Activated CD4-positive, CD25-positive, alpha-beta regulatory T cell treated with anti-CD3 and anti-CD28 coated beads, Interleukin-2, amount 50 U/mL, for 24 hours (primary cell): ENCODE results near the gene CCDC24.

ENCODE experiments used
- ATAC-seq, 2 donors: fragments of 150-1000 bp; cut with Tn5 transposase; one replicate each; pipeline ENCODE4 v1.10.0; 2021; ENCODE audit warnings: mild to moderate bottlenecking in 1 of 2, moderate library complexity in 1 of 2

The CCDC24 gene

GRCh38 chr1:43981135-43981491 is 10.3 kb upstream of the CCDC24 start:
- no peak for ATAC-seq

GRCh38 chr1:43981636-43982035 is 9.8 kb upstream of the CCDC24 start:
- no peak for ATAC-seq

DNA sequence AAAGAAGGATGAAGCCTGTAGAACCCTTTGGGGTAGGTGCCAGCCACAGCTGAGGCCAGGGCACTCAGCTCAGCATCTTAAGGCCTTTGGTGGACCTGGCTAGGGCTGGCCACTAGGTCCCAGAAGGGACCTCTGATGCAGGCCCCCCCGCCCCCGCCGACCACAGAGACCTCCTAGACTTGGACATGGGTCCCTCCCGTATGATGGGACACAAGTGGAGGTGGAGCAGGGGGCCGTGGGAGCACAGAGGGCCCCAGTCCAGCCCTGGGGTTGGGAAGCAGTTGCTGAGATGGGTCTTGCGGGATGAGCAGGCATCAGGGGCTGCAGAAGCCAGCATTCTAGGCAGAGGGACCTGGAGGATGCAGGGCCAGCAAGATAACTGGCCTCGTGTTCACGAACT is 9.2 kb upstream of the CCDC24 start:
- ATAC-seq, result no peak

DNA sequence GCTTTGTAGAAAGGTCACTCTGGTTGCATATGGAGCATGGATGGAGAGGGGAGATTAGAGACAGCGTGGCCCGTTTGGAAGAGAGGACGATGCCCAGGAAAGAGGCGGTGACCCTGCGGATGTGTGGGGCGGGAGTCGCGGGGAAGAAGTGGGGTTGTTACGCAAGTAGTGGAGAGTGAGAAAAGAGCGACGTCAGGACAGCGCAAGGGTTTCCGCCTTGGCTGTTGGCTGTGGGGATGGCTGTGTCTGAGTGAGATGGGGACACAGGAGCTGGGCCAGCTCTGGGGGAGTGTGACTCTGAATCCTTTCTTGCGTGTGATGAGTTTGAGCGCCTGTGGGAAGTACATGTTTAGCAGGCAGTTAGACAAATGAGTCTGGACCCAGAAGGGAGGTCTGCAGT is 8.6 kb upstream of the CCDC24 start:
- no peak for ATAC-seq

DNA sequence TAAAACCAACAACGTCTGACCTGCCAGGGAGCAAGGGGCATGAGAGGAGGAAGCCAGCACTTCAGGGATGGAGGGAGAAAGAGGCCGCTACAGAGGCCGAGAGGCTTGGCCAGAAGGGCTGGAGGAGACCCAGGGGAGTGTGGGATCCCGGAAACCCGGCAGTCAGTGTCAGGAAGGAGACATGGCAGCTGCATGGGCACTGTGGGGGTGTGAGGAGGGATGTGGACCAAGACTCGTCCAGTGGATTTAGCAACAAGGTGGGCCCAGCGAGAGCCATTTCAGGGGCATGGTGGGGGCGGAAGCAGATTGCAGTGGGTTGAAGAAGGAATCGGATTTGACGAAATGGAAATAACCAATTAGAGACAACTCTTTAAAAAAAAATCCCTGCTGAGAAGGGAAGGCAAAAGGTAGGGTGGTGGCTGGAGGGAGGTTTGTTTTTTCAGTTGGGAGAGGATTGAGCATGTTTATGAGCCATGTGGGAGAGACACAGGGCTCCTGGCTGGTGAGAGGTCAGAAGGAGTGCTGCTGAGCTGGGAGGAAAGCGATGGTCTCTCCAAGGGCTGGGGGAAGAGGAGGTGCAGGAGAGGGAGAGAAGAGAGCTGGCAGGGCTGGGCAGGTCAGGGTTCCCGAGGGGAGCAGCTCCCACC is 8.0 kb upstream of the CCDC24 start:
- ATAC-seq, result no peak

DNA sequence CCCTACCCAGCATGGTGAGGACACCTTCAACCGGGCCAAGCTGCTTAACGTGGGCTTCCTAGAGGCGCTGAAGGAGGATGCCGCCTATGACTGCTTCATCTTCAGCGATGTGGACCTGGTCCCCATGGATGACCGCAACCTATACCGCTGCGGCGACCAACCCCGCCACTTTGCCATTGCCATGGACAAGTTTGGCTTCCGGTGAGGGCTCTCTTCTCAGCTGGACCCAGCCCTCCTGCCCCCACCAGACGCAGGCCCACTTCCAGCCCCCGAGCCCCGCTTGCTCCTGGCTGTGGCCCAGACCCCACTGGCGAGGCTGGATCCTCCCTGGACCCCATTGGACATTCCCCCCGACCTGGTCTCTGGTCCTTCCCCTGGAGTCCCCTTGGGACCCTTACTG is 6.5 kb upstream of the CCDC24 start:
- ATAC-seq, result no peak

DNA sequence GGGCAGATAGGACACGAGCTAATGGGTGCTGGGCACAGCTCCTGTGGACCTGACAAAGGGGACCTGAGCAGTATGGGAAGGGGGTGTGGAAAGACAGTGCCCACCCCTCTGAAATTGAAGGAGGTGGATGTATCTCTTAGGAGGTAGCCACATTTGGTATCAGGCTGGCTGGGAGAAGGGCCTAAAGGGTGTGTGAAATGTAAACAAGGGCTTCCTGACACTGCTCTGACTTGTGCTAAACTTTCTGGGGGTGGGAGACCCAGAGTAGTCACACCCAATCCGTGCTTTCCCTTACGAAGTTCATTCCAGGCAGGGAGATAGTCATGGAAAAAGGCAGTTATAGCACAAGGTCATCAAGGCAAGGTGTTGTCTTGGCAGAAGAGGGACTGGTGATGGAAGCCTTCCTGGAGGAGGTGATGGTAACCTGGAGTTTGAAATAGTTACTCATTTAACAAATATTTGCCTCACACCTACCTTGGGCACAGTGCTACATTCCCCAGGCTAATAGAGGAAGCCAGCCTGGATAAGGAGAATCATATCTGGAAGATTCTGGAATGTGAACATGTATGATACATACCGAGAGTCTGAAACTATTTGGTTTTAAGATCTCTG is 5.3 kb upstream of the CCDC24 start:
- no peak for ATAC-seq

GRCh38 chr1:43986712-43987111 is 4.7 kb upstream of the CCDC24 start:
- no peak for ATAC-seq

GRCh38 chr1:43987159-43987902 is 4.1 kb upstream of the CCDC24 start:
- ATAC-seq, result no peak

DNA sequence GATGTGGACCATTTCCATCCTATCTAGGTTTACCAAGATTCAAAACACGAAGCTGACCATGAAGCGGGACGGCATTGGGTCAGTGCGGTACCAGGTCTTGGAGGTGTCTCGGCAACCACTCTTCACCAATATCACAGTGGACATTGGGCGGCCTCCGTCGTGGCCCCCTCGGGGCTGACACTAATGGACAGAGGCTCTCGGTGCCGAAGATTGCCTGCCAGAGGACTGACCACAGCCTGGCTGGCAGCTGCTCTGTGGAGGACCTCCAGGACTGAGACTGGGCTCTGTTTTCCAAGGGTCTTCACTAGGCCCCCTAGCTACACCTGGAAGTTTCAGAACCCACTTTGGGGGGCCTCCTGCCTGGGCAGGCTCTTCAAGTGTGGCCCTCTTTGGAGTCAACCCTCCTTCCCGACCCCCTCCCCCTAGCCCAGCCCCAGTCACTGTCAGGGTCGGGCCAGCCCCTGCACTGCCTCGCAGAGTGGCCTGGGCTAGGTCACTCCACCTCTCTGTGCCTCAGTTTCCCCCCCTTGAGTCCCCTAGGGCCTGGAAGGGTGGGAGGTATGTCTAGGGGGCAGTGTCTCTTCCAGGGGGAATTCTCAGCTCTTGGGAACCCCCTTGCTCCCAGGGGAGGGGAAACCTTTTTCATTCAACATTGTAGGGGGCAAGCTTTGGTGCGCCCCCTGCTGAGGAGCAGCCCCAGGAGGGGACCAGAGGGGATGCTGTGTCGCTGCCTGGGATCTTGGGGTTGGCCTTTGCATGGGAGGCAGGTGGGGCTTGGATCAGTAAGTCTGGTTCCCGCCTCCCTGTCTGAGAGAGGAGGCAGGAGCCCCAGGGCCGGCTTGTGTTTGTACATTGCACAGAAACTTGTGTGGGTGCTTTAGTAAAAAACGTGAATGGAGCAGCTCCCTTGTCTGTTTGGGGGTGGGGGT is 864 bp upstream of the CCDC24 start:
- ATAC-seq, result no peak

DNA sequence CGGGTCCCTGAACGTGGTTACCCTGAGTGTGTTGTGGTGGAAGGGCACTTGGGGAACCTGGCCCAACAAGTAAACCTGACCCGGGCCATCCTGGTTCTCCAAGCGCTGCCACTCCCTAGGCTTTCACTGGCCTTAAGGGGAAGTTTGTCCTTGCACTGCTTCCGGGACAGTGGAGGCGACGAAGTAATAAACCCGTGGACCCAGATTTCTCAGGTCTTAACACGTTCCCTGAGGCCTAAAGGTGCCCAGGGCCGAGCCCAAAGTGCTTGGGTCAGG is 261 bp upstream of the CCDC24 start:
- no peak for ATAC-seq

DNA sequence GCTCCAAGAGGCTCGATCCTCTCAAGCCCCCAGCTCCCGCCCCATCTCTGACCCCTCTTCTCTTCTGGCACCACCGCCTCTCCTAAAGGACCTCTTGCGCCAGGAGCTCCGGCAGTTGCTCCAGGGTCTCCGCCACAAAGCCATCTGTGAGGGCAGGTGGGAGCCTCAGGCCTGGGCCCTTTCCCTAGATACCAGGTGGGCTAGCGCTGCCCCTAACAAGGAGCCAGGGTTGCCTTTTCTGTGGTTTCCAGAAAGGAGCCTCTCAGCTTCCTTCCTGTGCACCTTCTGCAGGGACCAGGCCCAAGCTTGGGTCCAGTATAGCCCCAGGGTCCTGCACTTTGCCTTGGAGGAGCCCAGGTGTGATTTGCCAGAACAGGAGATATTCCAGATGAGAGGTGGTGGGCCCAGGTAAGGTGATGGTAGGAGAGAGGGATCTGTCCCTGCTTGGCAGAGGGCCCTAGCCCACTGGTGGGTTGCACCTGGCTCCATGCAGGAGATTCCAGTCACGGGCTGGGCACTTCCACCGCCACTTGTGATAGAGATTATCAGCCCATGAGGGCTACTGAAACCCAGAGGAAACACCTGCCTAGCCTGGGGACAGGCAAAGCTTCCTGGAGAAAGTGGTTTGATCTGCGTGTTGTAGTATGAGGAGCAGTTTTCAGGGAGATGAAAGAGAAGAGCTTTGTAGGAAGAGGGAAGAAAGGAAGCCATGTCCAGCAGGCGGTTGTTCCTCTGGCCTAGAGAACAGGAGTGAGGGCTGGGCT is 1.0 kb downstream of the CCDC24 start:
- ATAC-seq, result no peak

DNA sequence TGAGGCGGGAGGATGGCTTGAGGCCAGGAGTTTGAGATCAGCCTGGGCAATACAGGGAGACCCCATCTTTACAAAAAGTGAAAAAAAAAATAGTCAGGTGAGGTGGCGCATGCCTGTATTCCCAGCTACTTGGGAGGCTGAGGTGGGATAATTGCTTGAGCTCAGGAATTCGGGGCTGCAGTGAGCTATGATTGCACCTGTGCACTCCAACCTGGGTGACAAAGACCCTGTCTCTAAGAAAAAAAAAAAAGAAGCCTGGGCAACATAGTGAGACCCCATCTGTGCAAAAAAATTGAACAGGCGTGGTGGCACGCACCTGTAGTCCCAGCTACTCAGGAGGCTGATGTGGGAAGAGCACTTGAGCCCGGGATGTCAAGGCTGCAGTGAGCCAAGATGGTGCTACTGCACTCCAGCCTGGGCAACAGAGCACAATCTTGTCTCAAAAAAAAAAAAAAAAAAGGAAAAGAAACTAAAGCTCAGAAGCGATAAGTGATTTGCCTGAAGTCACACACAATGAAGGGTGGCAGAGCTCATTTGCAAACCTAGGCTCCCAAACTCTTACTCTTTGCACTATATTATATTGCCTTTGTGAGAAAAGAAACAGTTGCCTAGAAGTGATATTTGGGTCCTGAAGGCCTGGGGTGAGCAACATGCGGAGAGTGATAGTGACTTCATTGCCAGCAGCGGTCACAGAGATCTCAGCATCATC is 2.0 kb downstream of the CCDC24 start:
- no peak for ATAC-seq

DNA sequence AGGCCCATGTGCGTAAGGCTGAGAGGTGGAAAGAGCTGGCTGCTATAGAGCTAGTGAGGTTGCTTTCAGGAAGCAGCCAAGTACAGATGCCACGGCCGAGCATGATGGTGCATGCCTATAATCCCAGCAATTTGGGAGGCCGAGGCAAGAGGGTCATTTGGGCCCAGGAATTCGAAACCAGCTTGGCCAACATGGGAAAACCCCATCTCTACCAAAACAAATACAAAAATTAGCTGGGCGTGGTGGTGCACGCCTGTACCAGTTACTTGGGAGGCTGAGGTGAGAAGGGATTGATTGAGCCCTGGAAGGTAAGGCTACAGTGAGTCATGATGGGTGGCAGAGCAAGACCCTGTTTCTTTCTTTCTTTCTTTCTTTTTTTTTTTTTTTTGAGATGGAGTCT is 2.7 kb downstream of the CCDC24 start:
- ATAC-seq, result no peak

DNA sequence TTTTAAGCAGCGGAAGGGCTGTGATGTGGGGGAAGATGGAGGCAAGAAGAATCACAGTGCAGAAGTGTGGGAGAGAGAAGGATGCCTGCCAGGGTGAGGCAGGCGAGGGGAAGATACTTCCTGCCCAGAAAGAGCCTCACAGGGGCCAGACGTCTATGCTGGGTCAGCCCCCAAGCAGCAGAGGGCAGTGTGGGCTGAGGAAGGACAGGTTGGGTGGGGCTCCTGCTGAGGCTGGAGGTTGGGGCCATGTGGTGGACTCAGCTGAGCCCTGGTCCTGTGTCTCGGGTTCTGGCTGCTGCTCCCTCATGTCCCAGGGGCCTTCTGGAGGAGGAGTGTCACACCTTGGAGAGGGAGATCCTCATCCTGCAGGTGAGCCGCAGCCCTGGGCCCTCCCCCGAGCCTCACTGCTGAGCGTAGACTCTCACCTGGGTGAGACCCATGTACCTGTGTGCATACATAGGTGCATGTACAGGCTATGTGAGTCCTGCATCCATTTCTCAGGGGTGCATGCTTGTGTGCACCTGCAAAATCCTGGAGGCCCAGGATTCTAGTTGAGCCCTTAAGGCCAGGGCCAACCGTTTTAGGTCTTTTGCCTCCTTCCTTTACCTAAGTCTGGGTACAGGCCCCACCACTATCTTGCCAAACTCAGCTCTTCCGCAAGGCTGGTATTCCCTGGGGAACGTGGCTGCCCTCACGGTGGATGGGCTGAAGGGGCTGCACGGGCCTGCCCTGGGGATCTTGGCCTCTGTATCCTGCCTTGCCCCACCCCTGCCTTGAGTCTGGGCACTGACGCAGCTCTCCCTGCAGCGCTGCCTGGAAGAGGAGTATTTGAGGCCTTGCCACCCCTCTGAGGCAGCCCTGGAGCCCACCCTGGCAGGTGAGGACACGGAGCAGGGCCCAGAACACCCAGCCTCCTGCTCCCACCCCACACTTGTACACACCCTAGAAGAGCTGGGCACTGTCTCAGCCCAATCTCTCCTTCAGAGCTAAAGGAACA is 3.7 kb downstream of the CCDC24 start:
- ATAC-seq, result no peak

DNA sequence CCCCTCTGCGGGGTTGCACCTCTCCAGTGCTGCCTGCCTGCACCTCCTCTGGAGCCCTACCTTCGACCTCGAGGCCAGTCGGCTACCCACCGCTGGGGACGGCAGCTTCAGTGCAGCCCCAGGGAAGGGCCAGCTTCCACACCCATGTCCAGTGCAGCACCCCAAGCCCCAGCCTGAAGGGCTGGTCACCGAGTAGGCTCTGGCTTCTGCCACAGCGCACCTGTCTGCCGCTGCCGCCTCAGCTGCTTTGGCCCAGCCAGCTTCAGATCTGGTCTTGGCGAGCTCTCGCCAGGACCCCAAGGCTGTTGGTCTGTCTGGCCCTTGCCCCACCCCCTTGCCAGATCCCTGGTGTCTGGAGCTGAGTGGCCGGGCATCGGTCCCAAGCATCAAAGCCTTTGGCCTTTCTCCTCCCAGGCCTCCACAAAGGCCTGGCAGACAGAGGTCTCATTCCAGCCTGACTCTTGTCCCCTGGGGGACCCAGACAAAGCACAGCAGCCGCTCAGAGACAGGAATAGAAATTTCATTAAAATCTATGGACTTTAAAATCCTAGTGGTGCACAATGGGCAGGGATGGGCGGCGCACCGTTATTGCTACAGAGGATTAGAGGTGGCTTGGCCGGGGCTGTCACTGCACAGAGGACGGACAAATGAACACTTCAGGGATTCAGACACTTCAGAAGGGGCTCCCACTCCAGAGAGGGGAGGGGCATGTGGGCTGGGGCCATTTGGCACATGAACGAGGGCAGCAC is 4.8 kb downstream of the CCDC24 start:
- ATAC-seq, result no peak

DNA sequence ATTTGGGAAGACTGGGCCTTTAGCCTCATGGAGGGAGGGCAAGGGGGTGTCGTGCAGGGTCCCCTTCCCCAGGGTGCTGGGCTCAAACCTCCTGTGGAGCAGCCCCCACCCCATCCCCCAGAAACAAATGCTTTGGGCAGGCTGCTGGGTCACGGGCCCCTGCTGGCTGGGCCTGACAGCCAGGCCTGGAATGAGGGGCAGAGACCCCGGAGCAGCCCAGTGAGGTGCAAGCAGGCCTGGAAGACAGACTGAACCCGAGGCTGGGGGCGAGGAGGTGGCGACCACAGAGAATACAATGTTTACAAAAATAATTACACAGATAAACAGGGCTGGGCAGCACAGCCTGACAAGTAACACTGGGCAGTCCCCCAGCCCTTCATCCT is 5.3 kb downstream of the CCDC24 start:
- ATAC-seq, result no peak

GRCh38 chr1:43997295-43997999 is 6.0 kb downstream of the CCDC24 start:
- no peak for ATAC-seq

GRCh38 chr1:43998000-43998378 is 6.6 kb downstream of the CCDC24 start:
- ATAC-seq, result no peak
